HG02981 (cell line): Measurements from ENCODE around the gene TMOD4.
"Not testable (repeated sequence)": the region's sequence is repeated elsewhere in the genome, so short reads cannot be mapped to it uniquely, and the experiment has no call there.

Experiments used
- ATAC-seq: cut with Tn5 transposase; IDR thresholded peaks from one replicate; pipeline ENCODE4 v1.9.1; 2021; ENCODE audit warnings: mild to moderate bottlenecking, moderate library complexity; ENCODE audit not compliant: unreplicated experiment

TMOD4 gene

DNA sequence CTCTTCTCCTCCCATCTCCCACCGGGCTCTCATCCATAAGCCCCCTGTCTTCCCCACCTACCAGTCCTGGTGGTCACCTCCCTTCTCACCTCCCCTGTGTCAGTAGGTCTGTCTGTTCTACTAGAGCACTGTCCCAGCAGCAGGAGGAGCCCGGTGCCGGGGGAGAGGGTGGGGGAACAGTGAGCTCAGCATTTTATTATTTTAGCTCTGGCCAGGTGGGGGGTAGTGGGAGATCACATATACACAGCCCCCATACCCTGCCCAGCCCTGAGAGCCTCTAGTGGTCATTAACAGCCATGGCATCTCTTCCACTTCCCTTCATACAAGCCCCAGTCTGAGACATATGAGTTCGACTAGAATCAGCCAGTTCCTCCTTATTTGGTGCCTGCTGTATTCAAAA lies at the start of gene TMOD4:
TMOD4 (minus strand) TSS at position 119 of the 400 bp plus-strand sequence. CDS start 1,106 bp downstream, outside the sequence.
- ATAC-seq = no peak

DNA sequence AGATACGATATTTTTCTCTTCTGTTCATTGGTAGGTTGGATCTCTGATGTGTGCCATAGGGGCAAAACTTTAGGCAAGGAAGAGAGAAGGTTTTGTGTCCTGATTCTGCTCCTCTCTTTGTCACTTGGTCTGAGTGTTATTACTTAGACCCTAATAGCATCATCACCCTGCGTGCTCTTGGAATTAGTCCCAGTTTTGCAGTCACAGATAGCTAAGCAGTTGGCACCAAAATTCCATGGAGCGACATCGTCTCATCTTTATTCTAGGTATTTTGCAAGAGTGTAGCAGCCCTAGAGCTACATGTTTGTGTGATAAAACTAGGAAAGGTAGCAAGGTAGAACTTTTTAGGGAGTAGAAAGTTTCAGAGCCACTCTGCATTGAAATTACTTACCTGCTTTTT lies 46.3 kb upstream of the TMOD4 start:
- ATAC-seq = no peak

DNA sequence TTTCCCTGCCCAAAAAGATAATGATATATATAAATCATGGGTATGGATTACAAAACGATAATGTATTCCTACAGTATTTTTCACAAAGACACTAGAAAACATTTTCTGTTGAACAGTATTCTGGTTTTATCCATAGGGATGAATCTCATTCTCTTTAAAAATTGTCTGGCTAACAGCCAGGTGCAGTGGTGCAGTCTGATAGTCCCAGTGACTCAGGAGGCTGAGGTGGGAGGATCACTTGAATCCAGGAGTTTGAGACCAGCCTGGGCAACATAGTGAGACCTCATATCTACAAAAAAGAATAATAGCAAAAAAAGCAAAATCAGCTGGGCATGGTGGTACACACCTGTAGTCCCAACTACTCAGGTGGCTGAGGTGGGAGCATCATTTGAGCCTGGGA lies 45.8 kb upstream of the TMOD4 start:
- no peak for ATAC-seq

DNA sequence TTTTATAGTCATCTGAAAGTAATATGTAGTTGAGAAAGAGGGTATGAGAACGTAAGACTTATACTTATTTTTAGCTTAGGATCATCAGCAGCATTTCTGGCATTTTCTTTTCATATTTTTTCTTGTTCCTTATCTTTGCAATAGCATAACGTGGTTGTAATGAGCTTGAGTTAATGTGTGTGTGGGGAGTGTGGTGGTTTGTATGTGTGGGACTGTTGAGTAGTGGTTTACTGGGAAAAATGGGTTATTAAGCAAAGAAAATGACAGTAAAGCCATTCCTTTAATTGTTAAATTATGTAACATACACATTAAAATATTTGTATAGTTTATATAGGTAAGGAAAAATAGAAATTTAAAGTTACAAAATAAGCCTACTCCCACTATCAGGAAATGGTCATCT lies 37.8 kb upstream of the TMOD4 start:
- no peak for ATAC-seq

DNA sequence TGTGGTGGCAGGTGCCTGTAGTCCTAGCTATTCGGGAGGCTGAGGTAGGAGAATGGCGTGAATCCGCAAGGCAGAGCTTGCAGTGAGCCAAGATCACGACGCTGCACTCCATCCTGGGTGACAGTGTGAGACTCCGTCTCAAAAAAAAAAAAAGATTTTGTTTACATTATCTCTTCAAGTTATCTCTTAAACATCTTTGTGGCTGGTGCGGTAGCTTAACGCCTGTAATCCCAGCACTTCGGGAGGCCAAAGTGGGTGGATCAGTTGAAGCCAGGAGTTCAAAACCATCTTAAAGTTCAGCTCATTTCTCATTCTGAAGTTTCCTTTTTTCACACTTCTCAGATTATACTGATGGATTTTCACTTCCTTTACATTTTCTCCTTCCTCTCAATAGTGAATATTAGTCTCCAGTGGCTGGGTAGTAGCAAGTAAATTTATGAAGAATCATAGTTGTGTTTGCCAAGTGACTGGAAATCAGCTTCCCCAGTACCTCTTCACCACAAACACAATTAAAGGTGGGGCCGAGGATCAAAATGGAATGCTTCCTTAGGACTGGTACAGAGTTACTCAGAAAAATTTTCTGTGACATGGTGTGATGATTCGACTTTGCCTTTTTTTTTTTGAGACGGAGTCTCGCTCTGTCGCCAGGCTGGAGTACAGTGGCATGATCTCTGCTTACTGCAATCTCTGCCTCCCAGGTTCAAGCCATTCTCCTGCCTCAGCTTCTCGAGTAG lies 36.4 kb upstream of the TMOD4 start:
- no peak for ATAC-seq

DNA sequence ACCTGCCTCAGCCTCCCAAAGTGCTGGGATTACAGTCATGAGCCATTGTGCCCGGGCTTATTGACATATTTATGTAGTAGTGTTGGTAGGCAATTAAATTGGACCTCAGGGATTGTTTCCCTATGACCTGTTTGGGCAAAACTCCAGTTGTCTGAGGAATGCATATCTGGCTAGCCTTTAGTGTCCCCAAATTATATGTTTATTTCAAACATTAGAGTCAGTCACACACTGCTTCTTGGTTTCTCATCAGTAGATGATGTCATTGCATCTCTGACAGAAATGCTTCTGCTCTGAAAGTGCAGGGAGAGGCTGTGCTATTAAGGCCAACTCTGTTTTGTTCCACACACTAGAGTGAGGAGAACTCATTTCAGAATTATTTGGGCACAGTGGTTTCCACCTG lies 35.0 kb upstream of the TMOD4 start:
- no peak for ATAC-seq

DNA sequence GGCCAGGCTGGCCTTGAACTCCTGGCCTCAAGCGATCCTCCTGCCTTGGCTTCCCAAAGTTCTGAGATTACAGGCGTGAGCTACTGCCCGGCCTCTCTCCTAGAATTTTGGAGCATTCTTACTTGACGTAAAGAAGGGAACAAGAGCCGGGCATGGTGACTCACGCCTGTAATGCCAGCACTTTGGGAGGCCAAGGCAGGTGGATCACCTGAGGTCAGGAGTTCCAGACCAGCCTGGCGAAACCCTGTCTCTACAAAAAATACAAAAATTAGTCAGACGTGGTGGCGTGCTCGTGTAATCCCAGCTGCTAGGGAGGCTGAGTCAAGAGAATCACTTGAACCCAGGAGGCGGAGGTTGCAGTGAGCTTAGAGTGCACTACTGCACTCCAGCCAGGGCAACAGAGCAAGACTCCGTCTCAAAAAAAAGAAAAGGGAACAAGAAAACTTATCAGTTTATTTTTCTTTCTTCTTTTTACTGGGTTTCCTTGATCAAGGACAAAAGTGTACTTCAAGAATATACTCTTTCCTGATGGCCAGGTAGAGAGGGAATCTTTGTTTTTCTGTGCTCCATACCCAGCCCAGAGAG lies 29.7 kb upstream of the TMOD4 start:
- not testable (repeated sequence) for ATAC-seq

DNA sequence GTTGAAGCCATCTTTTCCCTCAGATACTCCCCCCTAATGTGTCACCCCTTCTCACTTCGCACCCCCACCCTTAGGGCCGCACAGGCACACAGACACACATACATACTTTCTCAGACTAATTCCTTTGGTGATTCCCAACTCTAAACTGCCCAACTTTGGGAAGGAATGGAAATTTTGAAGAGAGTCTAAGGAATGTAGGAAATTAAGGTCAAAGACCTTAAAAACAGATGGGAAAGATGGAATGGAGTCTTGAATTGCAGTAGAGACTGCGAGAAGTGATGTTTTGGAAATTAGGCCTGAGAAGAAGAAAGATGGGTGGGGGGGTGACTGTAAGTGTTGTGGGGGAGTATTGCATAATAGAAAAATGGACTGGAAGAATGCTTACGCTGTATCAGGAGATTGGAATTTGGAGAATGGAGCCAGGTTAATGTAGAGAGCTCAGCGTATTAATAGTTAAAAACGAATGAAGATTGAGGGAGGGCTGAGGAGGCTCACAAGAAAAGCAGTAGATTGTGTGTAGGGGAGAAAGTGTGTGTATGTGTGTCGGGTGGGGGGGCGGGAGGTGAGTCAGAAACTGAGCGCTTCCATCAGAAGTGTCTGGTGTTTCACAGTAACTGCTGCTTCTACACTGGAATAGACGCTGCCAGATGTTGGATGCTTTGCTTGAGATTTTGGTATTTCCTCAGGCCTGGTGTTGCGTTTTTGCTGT lies 24.2 kb upstream of the TMOD4 start:
- no peak for ATAC-seq

DNA sequence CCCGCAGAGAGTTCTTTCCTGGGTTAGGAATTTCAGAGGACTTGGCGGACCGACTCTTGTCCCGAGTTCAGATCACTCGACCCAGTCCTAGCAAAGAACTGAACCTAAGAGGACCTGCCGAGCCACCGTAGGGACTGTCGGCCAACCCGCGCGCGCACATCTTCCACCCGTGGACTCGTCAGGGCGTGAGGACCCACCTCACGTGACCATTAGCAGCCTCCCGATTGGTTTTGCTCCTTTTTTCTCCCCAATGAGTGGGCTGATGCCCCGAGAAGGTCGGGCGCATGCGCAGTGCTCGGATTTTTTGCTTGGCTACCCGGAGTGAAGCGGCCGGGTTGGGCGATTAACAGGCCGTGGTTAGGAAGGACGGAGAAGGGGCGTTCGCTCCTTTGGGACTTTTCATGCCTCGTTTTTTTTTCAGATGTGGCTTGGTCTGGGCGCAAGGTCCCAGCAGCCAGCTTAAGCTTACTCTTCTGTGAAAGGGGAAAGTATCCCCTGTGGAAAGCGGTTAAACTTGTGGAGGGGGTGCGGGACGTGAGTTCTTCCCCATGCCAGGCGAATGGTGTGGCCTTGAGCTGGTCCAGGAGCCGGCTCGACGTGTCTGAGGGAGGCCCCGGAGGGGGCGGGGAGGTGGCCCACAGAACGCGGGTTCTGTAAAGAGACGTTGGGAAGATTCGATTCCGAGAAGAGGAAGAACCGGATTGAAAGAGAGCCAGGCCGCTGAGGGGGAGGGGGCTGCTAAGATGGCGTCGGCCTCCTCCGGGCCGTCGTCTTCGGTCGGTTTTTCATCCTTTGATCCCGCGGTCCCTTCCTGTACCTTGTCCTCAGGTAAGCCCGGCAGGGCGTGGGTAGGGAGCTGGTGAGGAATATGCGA lies 22.7 kb upstream of the TMOD4 start, which contains the start of gene PIP5K1A:
PIP5K1A (plus strand) TSS at position 299 of the 874 bp plus-strand sequence; CDS start at position 744, 445 bp downstream.
- ATAC-seq = peak; percentile 82

DNA sequence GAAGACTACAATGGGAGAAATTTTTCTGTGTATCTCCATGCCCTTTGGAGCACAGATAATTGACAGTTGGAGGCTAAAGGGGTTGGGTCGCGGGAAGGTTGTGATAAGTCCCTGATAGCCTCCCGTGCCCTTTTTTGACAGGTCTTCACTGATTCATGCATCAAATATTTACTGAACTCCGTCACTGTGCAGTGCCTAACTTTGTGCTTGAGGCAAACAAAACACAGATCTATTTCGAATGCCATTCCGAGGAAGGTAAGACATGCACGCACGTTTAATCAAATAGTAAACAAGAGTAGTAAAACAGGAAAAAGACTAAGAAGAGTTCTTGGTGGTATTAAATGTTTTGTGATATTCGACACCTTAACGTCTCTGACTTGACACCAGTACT lies 22.1 kb upstream of the TMOD4 start:
- no peak for ATAC-seq

DNA sequence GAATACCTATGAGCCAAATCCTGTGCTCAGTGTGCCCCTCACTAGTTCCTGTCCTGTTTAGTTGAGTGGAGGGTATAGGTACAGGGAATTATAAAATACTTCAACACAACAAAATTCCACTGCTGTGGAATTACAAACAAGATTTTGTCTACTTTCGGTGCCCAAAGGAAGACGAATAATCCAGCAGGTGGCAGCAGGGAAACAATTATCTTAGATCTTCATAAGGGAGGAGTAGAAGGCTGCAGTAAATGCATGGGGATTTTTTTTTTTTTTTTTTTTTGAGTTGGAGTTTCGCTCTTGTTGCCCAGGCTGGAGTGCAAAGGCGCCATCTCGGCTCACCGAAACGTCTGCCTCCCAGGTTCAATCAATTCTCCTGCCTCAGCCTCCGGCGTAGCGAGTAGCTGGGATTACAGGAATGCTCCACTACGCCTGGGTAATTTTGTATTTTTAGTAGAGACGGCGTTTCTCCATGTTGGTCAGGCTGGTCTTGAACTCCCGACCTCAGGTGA lies 20.6 kb upstream of the TMOD4 start:
- no peak for ATAC-seq

DNA sequence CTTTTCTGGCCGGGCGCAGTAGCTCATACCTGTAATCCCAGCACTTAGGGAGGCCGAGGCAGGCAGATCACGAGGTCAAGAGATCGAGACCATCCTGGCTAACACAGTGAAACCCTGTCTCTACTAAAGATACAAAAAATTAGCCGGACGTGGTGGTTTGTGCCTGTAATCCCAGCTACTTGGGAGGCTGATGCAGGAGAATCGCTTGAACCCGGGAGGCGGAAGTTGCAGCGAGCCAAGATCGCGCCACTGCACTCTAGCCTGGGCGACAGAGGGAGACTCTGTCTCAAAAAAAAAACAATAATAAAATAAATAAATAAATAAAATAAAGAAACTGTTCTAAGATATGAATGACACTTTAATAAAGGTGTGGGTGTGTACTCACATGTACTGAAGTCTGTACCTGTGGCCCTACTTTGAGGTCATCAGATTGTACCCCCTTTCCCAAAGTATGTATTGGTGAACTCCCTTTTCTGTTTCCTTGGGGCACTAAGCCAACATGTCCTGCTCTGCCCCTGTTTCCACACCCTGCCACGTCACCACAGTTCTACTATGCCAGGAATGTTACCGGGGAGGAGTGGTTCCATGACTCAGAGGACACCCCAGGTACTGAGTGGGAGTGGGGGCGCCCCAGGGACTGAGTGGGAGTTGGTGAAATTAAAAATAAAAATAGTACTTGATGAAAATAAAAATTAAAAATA lies 19.3 kb upstream of the TMOD4 start:
- not testable (repeated sequence) for ATAC-seq

DNA sequence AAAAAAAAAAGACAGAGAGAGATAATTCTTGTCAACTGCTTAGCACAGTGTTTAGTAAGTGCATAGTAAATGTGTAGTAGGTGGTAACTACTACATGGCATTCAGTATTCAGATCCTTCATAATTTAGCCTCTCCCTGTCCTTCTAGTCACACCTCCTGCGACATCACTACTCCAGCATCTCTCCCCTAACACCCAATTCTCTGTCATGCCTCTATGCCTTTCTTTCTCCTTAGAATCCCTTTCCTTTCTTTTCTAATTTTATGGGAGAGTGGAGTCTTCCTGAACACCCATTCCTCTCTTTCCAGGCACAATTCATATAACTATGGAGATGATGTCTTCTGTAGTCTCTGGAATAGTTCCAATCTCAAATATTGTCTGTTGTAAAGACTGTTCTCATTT lies 18.1 kb upstream of the TMOD4 start:
- no peak for ATAC-seq

DNA sequence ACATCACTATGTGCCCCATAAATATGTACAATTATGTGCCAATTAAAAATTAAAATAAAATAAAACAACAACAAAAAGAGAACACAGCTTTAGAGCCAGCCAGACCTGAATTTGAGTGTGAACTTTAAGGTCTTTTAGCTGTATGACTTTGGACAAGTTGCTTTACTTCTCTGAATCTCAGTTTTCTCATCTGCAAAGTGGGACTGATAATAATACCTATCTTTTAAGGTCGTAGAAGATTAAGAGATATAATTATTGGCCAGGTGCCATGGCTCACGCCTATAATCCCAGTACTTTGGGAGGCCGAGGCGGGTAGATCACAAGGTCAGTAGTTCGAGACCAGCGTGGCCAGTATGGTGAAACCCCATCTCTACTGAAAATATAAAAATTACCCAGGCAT lies 17.5 kb upstream of the TMOD4 start:
- no peak for ATAC-seq

DNA sequence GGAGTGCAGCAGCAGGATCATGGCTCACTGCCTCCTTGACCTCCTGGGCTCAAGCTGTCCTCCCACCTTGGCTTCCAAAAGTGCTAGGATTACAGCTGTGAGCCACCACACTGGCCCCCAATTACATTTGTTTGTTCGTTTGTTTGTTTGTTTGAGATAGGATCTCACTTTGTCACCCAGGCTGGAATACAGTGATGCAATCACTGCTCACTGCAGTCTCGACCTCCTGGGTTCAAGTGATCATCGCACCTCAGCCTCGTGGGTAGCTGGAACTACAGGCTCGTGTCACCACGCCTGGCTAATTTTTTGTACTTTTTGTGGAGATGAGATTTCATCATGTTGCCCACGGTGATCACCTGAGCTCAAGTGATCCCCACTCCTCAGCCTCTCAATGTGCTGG lies 16.3 kb upstream of the TMOD4 start:
- no peak for ATAC-seq

DNA sequence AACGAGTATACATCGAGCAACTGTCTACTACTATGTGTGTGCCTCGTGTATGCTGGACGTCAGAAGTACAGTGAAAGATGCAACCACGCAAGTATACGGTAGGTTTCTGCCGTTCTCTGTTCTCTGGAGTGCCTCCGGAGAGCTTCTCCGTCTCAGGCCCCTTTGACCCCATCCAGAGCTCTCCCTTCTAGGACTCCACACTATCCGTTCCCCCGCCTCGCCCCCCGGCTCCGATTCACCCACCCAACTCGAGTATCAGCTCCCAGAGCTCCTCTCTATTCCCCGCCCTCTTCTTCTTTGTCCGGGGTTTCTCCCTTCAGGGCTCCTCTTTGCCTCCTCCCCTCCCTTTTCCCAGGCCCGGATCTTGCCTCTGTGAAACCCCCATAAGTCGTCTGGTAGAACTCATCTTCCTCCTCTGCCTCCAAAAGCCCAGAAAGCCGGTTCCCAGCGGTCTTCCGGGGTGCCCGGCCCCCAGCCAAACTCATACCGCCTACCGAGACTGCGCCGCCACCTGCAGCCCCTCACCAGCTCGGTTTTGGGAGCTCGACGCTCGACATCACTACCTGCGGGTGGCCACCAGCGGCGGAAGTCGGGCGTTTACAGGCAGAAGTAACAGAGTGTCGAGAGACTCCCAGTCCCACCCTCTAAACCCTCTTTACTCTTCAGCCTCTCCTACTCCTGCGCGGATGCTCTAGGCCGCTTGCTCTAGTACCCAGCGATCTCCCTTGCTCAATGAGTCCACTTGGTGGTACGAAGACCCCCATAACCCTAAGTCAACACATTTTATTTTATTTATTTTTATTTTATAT lies 14.1 kb upstream of the TMOD4 start, which contains the start of gene VPS72:
VPS72 (minus strand) TSS at position 561 of the 809 bp plus-strand sequence; CDS start at position 485, 76 bp downstream.
- ATAC-seq = peak; percentile 88

DNA sequence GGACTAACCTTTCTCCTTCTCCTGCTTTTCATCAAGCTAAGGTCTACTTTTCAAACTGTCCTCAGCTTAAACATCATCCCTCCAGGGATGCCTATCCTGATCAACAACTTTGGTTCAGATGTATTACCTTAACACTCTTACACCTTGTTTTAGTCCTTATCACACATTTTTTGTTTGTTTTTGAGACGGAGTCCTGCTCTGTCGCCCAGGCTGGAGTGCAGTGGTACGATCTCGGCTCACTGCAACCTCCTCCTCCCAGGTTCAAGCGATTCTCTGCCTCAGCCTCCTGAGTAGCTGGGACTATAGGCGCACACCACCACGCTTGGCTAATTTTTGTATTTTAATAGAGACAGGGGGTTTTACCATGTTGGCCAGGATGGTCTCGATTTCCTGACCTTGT lies 12.9 kb upstream of the TMOD4 start:
- ATAC-seq = not testable (repeated sequence)

DNA sequence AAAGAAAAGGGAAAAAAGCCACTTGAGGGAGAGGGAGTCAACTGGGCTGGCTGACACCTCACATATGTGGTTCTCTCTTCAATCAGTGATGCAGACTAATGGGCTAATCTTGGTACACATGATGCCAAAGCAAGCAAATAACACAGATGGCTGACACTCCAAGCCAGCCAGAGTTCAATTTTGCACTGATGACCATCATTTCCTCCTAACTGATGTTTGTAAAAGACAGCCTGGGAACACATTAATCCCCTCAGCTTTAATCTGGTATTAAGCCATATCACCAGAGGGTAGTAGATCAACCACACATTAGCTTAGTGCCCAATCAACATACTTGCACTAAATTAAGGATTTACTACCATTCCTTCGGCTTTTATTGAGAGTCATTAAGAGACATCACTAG lies 11.4 kb upstream of the TMOD4 start:
- no peak for ATAC-seq

DNA sequence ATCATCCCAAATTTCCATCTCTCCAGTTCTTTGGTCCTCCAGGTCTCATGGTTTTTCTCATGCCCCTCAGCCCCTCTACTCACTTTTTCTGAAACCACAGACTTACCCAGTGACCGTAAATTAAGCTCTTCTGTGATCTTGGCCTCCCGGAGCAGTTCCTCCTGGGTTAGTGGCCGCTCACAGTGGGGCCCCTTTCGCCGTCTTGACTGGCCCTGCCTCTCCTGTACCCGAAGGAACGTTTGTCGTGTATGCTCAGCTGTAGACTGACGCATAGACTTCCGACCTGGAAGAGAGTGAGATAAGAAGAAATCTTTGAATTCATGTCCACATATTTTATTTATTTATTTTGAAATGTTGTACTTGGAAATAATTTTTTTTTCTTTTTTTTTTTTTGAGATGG lies 8.4 kb upstream of the TMOD4 start:
- ATAC-seq = no peak
